GM12873 (cell line): ENCODE measurements around the gene PDE4A.

ENCODE experiments used
- TF ChIP-seq, protein P1 (sequence below): IDR thresholded peaks from 2 replicates; pipeline ENCODE4 v1.5.1; 2012; ENCODE audit warnings: low read depth, mild to moderate bottlenecking, moderate library complexity, low read length, control low read depth; ENCODE audit not compliant: insufficient read depth; ENCODE audit errors: missing control alignments

Gene PDE4A

DNA sequence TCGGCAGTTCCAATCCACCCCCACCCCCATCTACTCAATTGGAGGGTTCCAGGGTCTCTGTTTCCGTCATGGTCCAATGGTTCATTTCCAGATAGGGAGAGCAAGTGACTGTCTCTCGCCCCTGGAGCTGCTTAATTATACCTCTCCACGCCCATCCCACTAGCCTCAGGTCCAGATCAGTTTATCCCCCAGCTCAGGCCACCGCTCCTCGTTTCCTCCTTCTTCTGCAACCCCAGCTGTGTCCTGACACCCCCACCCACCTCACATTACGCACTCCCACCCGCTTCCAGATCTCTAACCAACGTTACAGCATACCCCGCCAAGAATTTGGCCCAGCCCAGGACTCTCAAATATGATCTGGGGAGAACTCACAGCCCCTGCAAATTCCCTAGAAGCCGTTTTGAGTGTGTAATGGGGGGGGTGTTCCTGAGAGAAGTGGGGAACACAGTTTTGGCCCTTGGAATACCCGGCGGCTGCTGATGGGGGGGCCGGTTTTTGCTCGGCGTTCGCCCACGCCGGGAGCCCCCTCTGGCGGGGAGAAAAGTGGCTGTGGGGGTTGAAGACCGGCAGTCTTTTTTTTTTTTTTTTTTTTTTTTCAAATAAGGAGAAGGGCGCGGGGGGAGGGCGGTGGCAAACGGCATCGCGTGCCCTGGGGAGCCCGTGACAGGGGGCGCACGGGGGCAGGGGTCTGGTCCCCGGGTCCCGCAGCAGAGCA, 1.7 kb upstream of the PDE4A start:
- TF ChIP-seq, protein P1, sequence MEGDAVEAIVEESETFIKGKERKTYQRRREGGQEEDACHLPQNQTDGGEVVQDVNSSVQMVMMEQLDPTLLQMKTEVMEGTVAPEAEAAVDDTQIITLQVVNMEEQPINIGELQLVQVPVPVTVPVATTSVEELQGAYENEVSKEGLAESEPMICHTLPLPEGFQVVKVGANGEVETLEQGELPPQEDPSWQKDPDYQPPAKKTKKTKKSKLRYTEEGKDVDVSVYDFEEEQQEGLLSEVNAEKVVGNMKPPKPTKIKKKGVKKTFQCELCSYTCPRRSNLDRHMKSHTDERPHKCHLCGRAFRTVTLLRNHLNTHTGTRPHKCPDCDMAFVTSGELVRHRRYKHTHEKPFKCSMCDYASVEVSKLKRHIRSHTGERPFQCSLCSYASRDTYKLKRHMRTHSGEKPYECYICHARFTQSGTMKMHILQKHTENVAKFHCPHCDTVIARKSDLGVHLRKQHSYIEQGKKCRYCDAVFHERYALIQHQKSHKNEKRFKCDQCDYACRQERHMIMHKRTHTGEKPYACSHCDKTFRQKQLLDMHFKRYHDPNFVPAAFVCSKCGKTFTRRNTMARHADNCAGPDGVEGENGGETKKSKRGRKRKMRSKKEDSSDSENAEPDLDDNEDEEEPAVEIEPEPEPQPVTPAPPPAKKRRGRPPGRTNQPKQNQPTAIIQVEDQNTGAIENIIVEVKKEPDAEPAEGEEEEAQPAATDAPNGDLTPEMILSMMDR, result peak; percentile 2

DNA sequence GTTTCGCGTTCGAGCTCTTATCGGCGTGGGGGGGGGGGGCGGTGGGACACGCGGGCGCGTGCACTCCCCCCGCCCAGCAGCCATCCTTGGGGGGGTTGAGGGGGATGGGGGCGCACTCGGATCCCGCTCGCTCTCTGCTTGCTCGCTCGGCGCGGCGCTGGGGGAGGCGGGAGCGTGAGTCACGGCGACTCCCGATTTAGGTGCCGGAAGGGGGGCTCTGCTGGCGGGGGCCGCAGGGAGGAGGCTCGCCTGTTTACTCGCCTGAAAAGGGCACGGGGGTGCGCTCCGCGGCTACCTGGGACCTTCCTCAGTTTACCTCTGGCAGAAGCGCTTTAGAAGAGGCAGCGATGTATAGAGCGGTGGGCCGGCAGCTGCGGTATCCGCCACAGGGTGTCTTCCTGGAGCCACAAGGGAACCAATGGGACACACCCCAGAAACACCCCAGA, 1.1 kb upstream of the PDE4A start:
- TF ChIP-seq, protein P1, result no peak

DNA sequence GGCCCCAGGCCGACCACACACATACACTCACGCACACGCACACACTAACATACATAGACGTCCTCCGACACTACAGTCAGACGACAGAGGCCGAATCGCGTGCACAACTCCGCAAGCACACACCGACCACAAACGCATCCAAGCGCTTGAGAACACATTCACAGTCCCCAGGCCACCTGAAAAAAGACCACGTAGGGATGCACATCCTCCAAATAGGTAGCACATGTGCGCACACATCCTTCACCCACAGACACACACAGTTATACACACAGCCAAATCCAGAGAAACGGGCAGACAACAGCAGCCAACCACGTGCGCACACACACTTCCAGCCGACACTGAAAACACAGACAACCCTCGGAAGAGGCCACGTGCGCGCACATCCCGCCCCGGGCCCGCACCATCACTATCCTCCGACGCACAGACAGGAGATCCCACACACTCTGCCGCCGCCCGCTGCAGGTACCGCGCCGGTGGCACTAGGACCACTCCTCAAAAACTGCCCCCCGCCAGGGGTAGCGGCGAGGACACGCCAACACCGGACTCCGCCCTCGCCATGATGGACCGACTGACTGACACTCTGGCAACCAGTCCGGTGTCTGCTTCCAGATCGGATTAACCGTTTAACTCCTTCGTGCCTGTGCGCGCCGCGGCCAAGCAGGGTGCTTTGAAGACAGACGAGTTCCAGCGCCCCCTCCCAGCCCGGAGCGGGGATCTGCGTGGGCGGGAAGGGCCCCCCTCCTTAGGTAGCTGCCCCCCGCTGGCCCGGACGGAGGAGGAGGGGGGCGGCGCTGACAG, 493 bp upstream of the PDE4A start:
- TF ChIP-seq, protein P1, result no peak

DNA sequence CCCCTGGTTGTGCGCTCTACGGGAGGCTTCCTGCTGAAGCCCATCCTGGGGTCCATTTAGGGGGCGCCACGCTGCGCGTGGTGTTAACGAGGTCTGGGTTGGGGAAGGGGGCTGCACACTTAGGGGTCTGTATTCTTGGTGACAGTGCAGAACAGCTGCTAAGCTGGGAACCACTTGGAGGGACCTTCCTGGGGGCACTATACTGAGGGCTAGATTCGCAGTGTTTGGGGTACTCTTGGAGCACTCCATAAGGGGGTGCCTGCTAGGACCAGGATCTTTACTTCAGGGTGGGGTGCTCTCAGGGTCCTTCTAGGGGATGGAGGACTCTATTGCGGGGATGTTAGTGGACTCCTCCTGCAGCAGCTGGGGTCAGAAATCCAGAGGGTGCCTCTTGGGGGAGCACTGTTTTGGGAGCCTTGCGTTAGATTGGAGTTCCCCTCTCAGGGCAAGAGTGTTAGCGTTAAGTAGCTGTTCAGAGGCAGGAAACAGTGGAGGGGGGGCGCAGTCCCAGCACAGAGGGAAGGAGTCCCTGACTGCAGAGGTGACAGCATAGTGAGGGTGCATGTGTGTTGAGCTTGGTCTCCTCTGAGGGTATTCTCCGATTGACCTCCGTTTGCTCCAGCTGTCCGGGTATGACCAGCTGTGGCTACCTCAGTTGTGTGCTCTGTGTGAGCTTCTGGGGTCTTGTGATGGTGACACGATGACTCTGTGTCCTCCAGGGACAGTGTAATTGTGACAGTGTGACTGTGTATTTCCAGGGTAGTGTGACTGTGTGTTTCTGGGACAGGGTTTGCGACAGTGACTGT, 1.1 kb downstream of the PDE4A start:
- TF ChIP-seq, protein P1, result no peak

DNA sequence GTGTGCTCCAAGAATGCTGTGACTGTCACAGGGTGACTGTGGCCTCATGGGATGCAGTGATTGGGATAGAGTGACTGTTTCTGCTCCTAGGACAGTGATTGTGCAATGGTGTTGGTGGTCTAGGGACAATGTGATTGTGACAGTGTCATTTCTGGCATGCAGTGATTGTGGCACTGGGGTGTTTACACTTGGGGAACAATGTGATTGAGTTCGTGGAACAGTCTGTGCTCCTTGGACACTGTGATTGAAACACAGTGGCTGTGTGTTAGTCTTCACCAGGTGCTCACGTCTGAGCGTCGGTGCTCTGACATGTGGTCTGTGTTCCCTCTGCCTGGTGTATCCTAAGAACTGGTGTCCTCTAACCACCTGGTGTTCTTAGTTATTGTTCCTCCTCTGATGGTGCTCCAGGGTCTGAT, 1.7 kb downstream of the PDE4A start:
- TF ChIP-seq, protein P1, result no peak

DNA sequence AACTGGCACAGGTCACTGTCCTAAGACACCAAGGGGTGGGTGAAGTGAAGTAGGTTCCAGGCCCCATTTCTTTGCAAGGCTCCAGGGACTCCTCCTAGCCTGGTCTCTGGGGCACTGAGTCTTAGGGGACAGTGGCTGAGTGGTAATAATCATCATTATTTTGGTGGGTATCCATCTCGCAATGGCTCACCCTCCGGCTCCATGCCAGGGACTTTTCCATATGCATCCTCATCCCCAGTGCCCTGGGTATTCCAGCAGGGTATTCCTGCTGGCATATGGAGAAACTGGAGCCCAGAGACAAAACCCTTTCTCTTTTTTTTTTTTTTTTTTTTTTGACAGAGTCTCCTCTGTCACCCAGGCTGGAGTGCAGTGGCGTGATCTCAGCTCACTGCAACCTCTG, 2.5 kb downstream of the PDE4A start:
- TF ChIP-seq, protein P1, result no peak

DNA sequence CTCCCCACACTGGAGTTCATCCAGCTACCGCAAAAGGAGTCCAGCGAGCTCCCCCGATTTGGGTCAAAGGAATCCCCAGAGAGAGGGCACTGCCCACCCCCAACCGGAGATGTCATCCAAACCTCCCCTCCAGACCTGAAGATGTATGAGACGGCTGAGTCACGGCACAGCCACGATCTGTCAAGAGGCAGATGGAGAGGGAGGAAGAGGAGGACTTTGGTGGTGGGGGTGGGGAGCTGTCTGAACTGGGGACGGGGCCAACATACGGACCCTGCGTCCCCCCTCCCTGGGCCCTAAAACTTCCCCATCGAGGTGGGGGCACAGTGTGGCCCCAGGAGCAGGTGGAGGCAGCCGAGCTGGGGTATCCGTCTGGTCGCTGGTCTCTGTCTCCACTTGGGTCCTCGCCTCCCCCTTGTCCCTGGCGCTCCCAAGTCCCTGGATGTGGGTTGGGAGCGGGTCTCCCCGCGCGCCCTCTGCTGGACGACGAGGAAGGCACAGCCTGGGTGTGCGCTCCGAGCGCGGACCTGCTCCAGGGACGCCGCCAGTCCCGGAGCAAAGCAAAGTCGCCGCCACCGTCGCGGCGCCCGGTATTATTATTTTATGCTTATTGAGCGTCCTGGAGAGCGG, 3.8 kb downstream of the PDE4A start:
- TF ChIP-seq, protein P1, result peak; percentile 91
